IMR-90 (cell line): Measurements from ENCODE around the gene BCAS4. TPM values are rescaled to one million over a fixed set of nuclear protein-coding genes. Genes with fewer than 3 reads are reported as not detected.

Experiments
- ATAC-seq: fragments of 200-7000 bp; cut with Tn5 transposase; 2 replicates; pipeline ENCODE4 v1.9.1; 2020; ENCODE audit warnings: low read depth, mild to moderate bottlenecking, moderate library complexity
- BruUV-seq: library from RNA; stranded (reverse); fragments of 400-500 nt; replicated peaks from 2 replicates; lab custom pipeline; 2021; lab: Mats Ljungman, UMichigan
- CTCF ChIA-PET: fragments of 300-600 bp; formaldehyde crosslinking; extraction: SDS; loops from one replicate; lab custom pipeline; 2021; ENCODE audit warnings: antibody characterized with exemption; lab: Yijun Ruan, JAX
- POLR2A ChIA-PET: fragments of 300-600 bp; sonication (Branson Sonifier 250); formaldehyde crosslinking; loops from one replicate; lab custom pipeline; 2022; ENCODE audit warnings: antibody characterized with exemption; ENCODE audit not compliant: unreplicated experiment; lab: Charles Lee
- DNase-seq: peaks from one replicate; pipeline ENCODE4 v3.0.0; 2013
- H2AFZ ChIP-seq: replicated peaks from 2 replicates; pipeline ENCODE3; 2013; ENCODE audit warnings: low read length, mild to moderate bottlenecking; ENCODE audit not compliant: poor library complexity
- H2AK5ac ChIP-seq: 2 replicates; pipeline ENCODE4 v1.6.1; 2013; ENCODE audit warnings: low read depth, low read length, inconsistent platforms
- H2AK9ac ChIP-seq: replicated peaks from 2 replicates; pipeline ENCODE3; 2013; ENCODE audit warnings: mild to moderate bottlenecking, low read depth, low read length, moderate library complexity; ENCODE audit not compliant: poor library complexity
- H2BK120ac ChIP-seq: 2 replicates; pipeline ENCODE4 v1.6.1; 2013; ENCODE audit warnings: low read depth, low read length, inconsistent platforms
- H2BK15ac ChIP-seq: 3 replicates; pipeline ENCODE4 v1.6.1; 2013; ENCODE audit warnings: low read depth, low read length, inconsistent platforms
- H2BK20ac ChIP-seq: 2 replicates; pipeline ENCODE4 v1.6.1; 2013; ENCODE audit warnings: low read depth, mild to moderate bottlenecking, inconsistent platforms, low read length, moderate library complexity
- H2BK5ac ChIP-seq: 2 replicates; pipeline ENCODE4 v1.6.1; 2013; ENCODE audit warnings: mild to moderate bottlenecking, low read depth, low read length, inconsistent platforms; ENCODE audit not compliant: poor library complexity, severe bottlenecking
- H3K14ac ChIP-seq: replicated peaks from 2 replicates; pipeline ENCODE4 v1.6.1; 2013; ENCODE audit warnings: low read depth, low read length, inconsistent platforms
- H3K18ac ChIP-seq: 2 replicates; pipeline ENCODE4 v1.6.1; 2013; ENCODE audit warnings: low read depth, low read length, control low read depth
- H3K23ac ChIP-seq: 2 replicates; pipeline ENCODE4 v1.6.1; 2013; ENCODE audit warnings: low read depth, low read length, inconsistent platforms
- H3K27ac ChIP-seq: 2 replicates; pipeline ENCODE4 v1.5.1; 2013; ENCODE audit warnings: mild to moderate bottlenecking, control low read depth, low read length; ENCODE audit not compliant: insufficient read depth
- H3K27me3 ChIP-seq: 2 replicates; pipeline ENCODE4 v1.6.1; 2013; ENCODE audit warnings: low read length; ENCODE audit not compliant: control insufficient read depth, insufficient read depth
- H3K36me3 ChIP-seq: 2 replicates; pipeline ENCODE4 v1.6.1; 2013; ENCODE audit warnings: low read length, mixed read lengths; ENCODE audit not compliant: control insufficient read depth, insufficient read depth
- H3K4ac ChIP-seq: 2 replicates; pipeline ENCODE4 v1.6.1; 2013; ENCODE audit warnings: low read depth, low read length, inconsistent platforms
- H3K4me1 ChIP-seq: 2 replicates; pipeline ENCODE4 v1.6.1; 2013; ENCODE audit warnings: low read length, mixed read lengths; ENCODE audit not compliant: control insufficient read depth, insufficient read depth
- H3K4me2 ChIP-seq: 2 replicates; pipeline ENCODE4 v1.6.1; 2013; ENCODE audit warnings: low read depth, mild to moderate bottlenecking, control low read depth, low read length, moderate library complexity
- H3K4me3 ChIP-seq: 2 replicates; pipeline ENCODE4 v1.5.1; 2013; ENCODE audit warnings: low read depth, mild to moderate bottlenecking, control low read depth, low read length, moderate library complexity; ENCODE audit not compliant: insufficient read depth
- H3K56ac ChIP-seq: 2 replicates; pipeline ENCODE4 v1.6.1; 2013; ENCODE audit warnings: low read length, inconsistent platforms; ENCODE audit not compliant: insufficient read depth; ENCODE audit errors: extremely low read depth
- H3K79me1 ChIP-seq, 2 experiments: 2 replicates each; pipeline ENCODE4 v1.6.1; 2013; ENCODE audit warnings: low read length in 2 of 2, inconsistent platforms in 1 of 2, low read depth in 1 of 2
- H3K9ac ChIP-seq: 2 replicates; pipeline ENCODE4 v1.6.1; 2013; ENCODE audit warnings: low read depth, low read length, control low read depth
- H3K9me1 ChIP-seq: 2 replicates; pipeline ENCODE4 v1.6.1; 2013; ENCODE audit warnings: low read length, inconsistent platforms; ENCODE audit not compliant: insufficient read depth
- H3K9me3 ChIP-seq: 2 replicates; pipeline ENCODE4 v1.6.1; 2013; ENCODE audit warnings: low read length; ENCODE audit not compliant: control insufficient read depth, insufficient read depth
- H4K20me1 ChIP-seq: 2 replicates; pipeline ENCODE4 v1.6.1; 2013; ENCODE audit warnings: low read length, inconsistent platforms; ENCODE audit not compliant: insufficient read depth
- H4K5ac ChIP-seq: 2 replicates; pipeline ENCODE4 v1.6.1; 2013; ENCODE audit warnings: mild to moderate bottlenecking, low read depth, low read length, control low read depth
- H4K8ac ChIP-seq, 2 experiments: 2 replicates each; pipeline ENCODE4 v1.6.1; 2013; ENCODE audit warnings: low read depth in 2 of 2, low read length in 2 of 2, control low read depth in 1 of 2, inconsistent platforms in 1 of 2
- H4K91ac ChIP-seq: 2 replicates; pipeline ENCODE4 v1.6.1; 2013; ENCODE audit warnings: low read depth, low read length, inconsistent platforms; ENCODE audit not compliant: insufficient read depth
- FOS ChIP-seq: fragments of 150-350 bp; IDR thresholded peaks from 2 replicates; pipeline ENCODE4 v1.6.1; 2016; ENCODE audit warnings: low read depth, low read length
- MAFK ChIP-seq: IDR thresholded peaks from 2 replicates; pipeline ENCODE4 v1.6.1; 2012; ENCODE audit warnings: low read depth, low read length, improper control_type of control experiment
- RAD21 ChIP-seq: IDR thresholded peaks from 2 replicates; pipeline ENCODE4 v1.6.1; 2012; ENCODE audit warnings: low read length, improper control_type of control experiment
- RCOR1 ChIP-seq: IDR thresholded peaks from 2 replicates; pipeline ENCODE4 v1.6.1; 2012; ENCODE audit warnings: mild to moderate bottlenecking, low read length, improper control_type of control experiment; ENCODE audit not compliant: insufficient replicate concordance
- WGBS, 2 experiments: methylation state at CpG; one replicate each; pipeline versions ENCODE4 v1.1.5 to v1.1.7; 2013; ENCODE audit warnings: missing lambda C conversion rate in 2 of 2; ENCODE audit not compliant: insufficient read length in 1 of 2; ENCODE audit errors: extremely low coverage in 2 of 2; 5-methylcytosine and 5-hydroxymethylcytosine counted together
- dilution Hi-C: fragments of 300-500 bp; cut with HindIII; formaldehyde crosslinking; loops from one replicate; pipeline ENCODE4 v1.14.3; 2018; ENCODE audit warnings: low sequenced_read_pairs; ENCODE audit not compliant: unreplicated experiment
- in situ Hi-C: fragments of 300-500 bp; cut with MboI; formaldehyde crosslinking; loops from 3 replicates; pipeline ENCODE4 v1.14.3; 2019; ENCODE audit warnings: low sequenced_read_pairs, inconsistent platforms, mixed read lengths
- intact Hi-C: fragments of 100-400 bp; cut with micrococcal nuclease; formaldehyde crosslinking; loops from 2 replicates; pipeline ENCODE4 v1.10.0; 2022
- polyA plus RNA-seq, 3 experiments: library from polyadenylated mRNA; depleted of rRNA; stranded (reverse); fragments of >200 nt; gene quantifications; 2 replicates each; pipeline ENCODE4 v1.2.3, GENCODE V29; 2012; ENCODE audit warnings: low replicate concordance in 1 of 3
- total RNA-seq: library from RNA; depleted of rRNA; stranded (reverse); fragments of >200 nt; gene quantifications from 2 replicates; pipeline ENCODE4 v1.2.3, GENCODE V29; 2012

BCAS4 gene
- total and polyA plus RNA-seq, 2 of the 4 experiments (the other 2 are of a cell fraction), result 42.7 to 47.5 TPM

DNA sequence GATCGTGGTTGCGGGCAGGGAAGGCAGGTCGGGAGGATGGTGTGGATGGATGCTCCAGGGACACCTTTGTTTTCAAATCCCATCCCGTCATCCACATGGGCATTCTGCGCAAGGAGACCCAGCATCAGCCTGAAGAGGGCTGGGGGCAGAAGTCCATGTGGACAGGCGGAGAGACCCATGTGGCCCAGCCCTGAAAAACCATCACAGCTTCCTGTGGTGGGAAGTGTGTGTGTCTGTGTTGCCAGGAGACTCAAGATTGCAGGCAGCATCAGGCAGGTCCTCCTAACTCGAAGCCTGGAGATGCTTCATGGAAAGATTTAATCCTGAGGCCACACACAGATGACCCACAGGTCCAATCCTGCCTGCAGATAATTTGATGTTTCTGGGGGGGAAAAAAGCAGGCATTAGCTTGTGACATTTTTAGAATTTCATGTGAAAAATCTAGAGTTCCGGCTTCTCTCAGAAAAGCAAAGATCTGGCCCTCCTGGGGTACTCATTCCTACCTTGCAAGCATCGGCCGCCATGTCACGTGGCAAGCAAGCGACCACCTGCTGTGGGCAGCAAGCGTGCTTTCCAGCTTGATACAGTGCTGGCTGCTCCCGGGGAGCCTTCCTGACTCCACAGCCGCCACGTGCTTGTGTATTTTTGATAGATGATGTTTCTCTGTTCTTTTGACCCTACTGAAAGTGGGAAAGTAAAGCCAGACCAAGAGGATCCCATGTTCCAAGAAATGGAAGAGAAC is 25.8 kb downstream of the BCAS4 start (continued):
- no peak for TF ChIP-seq RAD21

DNA sequence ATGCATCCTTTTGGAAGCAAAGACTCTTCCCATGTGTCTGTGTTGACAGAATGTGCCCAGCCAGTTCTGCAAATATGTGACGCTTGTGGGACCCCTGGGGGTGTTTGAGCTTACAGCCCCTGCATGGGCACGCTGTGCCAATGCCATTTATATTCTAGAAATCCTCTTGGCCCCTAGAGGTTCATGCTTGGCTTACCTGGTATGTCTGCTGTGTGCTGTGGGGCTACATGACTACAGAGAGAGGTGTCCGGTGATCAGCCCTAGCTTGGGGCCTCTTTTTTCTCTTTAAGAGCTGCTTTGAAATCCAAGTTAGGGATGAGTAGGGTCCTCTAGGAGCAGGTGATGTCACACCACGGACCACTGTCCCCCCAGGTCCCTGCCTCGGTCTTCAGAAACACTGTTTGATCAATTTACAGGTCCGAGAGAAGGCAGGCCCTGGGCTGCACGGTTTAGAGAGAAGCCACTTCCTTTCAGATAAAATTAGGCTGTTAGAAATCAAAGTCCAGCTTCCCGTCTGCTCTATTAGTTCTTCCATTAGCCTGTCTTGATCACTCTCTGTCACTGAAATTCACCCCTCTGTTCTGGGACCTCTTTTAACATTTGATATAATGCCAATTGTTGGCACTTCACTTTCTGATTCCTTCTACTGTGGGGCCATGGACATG is 26.5 kb downstream of the BCAS4 start:
- H4K91ac ChIP-seq, result no peak overlapping the region
- no peak overlapping the region for H2AFZ ChIP-seq
- H4K5ac ChIP-seq, result no peak overlapping the region
- no peak overlapping the region for H3K27ac ChIP-seq
- no peaks in the 10 kb centered on the region for H3K9me3 ChIP-seq
- H3K14ac ChIP-seq, result no peak overlapping the region
- peaks cover 24% of the 10 kb centered on the region for H3K9me1 ChIP-seq
- dilution Hi-C loops, result loop anchor here (25.0 kb wide), 1 partner anchor 91 kb away; no protein-coding TSS in a partner anchor
- no peak overlapping the region for H2AK9ac ChIP-seq
- H2AK5ac ChIP-seq, result no peak overlapping the region
- no peak overlapping the region for H3K9ac ChIP-seq
- H3K18ac ChIP-seq, result no peak overlapping the region
- H3K4me2 ChIP-seq, result no peak overlapping the region
- peaks cover 11 to 36% of the 10 kb centered on the region in 2 experiments; a peak in 3 of 4 replicates for H3K79me1 ChIP-seq
- no peak overlapping the region for H3K4me3 ChIP-seq
- H2BK5ac ChIP-seq, result no peak overlapping the region
- BruUV-seq, result no TSS peak
- no peak overlapping the region for H3K4ac ChIP-seq
- ATAC-seq (no peak), DNase-seq (no peak)
- ChIA-PET CTCF (no interaction called here), POLR2A (interaction anchor here (0.6 kb wide), 1 partner anchor 1529 kb away, joined by 4 read pairs; no protein-coding TSS in a partner anchor)
- TF ChIP-seq FOS (no peak), RAD21 (no peak), MAFK (no peak), RCOR1 (no peak)
- H3K4me1 ChIP-seq, result peaks cover 21% of the 10 kb centered on the region
- H4K20me1 ChIP-seq, result no peaks in the 10 kb centered on the region
- no peak overlapping the region for H3K23ac ChIP-seq
- in situ Hi-C loops, result no loop called here
- no peaks in the 10 kb centered on the region for H3K27me3 ChIP-seq
- WGBS, 2 experiments, result 100% methylated on average over 1 of the region's 8 CpGs; no CpG with 5 or more reads in 1 of the 2 experiments
- H2BK120ac ChIP-seq, result no peak overlapping the region
- no peak overlapping the region for H2BK20ac ChIP-seq
- no peak overlapping the region for H4K8ac ChIP-seq
- no peaks in the 10 kb centered on the region; the same call in 1 of the 2 replicates for H3K36me3 ChIP-seq
- H2BK15ac ChIP-seq, result no peak overlapping the region
- H3K56ac ChIP-seq, result no peak overlapping the region
- intact Hi-C loops, result no loop called here
